GM18907 (cell line): ENCODE results near the gene PTPRN2.

Experiments used
- ATAC-seq: cut with Tn5 transposase; IDR thresholded peaks from one replicate; pipeline ENCODE4 v1.9.1; 2021; ENCODE audit warnings: mild to moderate bottlenecking, moderate library complexity; ENCODE audit not compliant: unreplicated experiment

PTPRN2 gene

DNA sequence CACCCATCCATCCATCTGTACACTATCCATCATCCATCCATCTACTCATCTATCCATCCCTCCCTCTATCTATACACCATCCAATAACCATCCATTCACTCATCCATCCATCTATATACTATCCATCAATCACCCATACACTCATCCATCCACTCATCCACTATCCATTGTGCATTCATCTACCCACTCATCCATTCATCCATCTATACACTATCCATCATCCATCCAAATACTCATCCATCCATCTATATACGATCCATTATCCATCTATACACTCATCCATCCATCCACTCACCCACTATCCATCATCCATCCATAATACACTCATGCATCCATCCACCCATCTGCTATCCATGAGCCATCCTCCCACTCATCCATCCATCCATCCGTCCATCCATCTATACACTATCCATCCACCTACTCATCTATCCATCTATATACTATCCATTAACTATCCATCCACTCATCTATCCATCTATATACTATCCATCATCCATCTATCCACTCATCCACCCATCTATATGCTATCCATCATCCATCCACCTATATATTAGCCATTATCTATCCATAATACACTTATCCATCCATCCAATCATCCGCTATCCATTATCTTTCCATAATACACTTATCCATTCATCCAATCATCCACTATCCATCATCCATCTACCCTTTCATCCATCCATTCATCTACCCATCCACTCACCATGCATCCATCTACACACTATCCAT, 765.5 kb downstream of the PTPRN2 start:
- no peak for ATAC-seq

DNA sequence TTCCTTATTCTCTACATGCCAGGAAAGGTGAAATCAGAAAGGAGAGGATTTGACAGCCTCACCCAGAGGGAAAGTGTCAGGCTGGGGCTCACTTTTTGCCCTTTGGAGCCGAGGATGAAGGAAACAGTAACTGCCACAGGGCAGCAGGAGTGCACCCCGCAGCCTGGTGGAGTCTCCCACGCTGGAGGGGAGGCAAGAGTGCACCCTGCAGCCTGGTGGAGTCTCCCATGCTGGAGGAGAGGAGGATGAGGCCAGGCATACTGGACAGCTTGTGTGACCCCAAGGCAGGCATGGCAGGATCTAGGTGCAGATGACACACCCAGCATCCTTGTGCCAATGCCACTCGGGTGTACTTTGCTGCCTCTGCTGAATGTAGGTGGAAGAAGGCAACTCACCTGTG, 766.8 kb downstream of the PTPRN2 start:
- no peak for ATAC-seq

GRCh38 chr7:157819455-157819807, 768.2 kb downstream of the PTPRN2 start:
- ATAC-seq, result no peak

DNA sequence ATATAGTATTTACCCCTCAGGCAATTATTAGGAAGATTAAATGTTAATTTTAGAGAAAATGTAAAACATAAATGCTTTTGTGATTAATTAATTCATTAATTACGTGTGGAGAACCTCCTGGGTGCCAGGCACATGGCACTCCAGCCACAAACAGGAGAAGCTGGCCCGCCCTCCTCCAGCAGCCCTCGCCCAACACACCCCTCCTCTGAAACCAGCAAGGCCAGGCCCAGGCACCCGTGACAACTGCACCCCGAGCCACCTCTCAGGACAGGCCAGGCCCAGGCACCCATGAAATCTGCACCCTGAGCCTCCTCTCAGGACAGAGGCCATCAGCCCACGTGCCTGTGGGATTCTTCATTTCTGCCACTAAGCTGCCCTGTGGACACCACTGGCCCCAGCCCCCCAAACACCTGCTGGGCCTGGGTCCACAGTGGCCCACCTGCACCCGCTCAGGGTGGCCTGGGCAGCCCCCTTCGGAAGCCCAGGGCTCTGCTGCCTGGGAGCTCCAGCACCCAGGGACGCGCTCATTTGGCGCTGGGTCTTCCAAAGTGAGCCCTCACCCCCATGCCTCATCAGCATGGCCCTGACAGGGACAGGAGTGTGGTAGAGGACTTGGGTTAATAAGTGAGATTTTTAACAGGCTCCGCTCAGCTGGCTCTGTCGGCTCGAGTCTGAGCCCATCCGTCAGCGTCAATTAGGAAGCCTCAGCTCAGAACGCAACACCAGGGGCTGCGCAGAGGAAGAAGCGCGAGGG, 768.7 kb downstream of the PTPRN2 start:
- no peak for ATAC-seq

- ATAC-seq, result no peak
Measured at GRCh38 chr7:157817944-157818700, 769.5 kb downstream of the PTPRN2 start.

GRCh38 chr7:157817433-157817832, 770.2 kb downstream of the PTPRN2 start:
- ATAC-seq, result no peak

- no peak for ATAC-seq
Measured at GRCh38 chr7:157816526-157817250, 770.9 kb downstream of the PTPRN2 start.

- ATAC-seq, result no peak
Measured at GRCh38 chr7:157816086-157816485, 771.5 kb downstream of the PTPRN2 start.

DNA sequence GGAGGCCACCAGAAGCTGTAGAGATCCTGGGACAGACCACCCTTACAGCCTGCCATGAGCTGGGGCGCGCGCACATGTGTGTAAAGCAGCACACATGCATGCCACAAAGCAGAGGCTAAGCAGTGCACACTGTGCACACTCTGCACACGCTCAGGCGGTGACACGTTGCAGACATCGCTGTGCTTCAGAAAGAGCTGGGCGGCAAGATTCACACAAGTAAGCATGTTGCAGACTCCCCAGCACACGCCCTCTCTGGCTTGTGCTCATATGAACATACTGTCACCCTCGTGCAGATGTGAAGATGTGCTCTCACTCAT, 772.0 kb downstream of the PTPRN2 start:
- ATAC-seq, result no peak

DNA sequence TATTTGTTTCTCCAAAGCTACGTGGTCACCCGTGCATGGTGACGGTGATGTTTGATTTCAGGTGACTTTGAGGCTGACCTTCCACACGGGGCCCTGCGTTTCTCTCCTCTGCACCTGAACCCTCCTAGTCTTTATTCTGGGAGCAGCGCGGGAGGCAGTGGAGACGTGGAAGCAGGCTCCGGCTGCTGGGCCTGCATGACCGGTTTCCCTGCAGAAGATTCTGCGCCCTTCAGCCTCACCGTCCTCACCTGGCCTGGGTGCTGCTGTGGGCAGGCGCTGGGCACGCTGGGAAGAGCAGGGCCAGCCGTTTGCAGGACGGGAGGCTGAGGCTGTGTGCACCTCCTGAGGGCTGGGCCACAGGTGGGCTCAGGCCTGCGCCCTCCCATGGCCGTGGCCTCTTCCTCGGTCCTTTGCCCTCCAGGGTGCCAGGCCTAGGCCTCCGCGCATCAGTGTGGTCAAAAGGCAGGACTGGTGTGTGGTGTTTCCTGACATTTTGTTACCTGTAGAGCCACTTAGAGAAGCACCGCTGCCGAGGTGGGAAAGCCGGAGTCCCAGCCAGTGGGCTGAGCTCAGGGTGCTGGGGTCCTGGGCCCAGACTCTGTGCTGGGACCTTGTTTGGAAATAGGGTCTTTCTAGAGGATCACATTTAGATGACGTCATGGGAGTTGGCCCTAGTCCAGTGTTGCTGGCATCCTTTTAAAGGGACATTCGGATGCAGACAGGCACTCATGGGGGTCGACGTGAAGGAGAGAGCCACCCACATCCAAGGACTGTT, 772.5 kb downstream of the PTPRN2 start:
- no peak for ATAC-seq

DNA sequence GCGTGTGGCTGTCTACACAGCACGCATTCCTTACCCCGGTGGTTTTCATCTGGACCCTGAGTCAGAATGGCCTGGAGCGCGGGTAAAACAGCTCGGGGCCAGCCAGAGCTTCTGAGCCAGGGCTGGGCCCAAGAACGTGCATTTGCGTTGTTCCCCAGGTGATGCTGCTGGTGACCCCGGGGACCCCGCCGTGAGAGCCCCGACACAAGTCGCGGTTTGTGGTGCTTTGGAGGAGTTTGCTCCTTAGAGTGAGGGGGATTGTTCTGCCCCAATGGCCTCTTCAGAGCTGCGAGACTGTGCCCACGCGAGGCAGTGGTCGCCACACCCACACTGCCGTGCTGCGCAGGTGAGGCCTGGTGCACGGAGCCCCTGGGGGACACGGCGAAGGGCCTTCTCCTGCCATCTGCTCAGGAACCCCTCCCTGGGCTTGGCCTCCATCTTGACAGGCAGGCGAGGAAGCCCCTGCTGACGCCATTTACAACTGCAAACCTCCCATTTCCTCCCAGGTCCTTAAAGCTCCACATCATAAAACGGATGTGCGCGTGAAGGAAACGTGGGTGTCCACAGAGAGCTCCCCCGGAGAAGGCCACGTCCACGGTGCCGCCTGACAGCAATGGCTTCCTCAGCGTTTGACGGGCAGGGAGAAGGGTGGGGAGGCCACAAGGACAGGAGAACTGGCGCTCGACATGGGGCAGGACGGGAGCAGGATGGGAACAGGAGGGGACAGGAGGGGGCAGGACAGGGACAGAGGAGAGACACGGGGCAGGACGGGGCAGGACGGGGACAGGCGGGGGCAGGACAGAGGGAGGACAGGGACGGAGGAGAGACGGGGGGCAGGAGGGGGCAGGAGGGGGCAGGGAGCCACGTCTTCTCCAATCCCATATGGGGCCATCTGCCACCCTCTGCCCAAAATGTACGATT, 773.6 kb downstream of the PTPRN2 start:
- ATAC-seq, result no peak

GRCh38 chr7:157813053-157813452, 774.6 kb downstream of the PTPRN2 start:
- ATAC-seq, result no peak

GRCh38 chr7:157811946-157812345, 775.7 kb downstream of the PTPRN2 start:
- ATAC-seq, result no peak

DNA sequence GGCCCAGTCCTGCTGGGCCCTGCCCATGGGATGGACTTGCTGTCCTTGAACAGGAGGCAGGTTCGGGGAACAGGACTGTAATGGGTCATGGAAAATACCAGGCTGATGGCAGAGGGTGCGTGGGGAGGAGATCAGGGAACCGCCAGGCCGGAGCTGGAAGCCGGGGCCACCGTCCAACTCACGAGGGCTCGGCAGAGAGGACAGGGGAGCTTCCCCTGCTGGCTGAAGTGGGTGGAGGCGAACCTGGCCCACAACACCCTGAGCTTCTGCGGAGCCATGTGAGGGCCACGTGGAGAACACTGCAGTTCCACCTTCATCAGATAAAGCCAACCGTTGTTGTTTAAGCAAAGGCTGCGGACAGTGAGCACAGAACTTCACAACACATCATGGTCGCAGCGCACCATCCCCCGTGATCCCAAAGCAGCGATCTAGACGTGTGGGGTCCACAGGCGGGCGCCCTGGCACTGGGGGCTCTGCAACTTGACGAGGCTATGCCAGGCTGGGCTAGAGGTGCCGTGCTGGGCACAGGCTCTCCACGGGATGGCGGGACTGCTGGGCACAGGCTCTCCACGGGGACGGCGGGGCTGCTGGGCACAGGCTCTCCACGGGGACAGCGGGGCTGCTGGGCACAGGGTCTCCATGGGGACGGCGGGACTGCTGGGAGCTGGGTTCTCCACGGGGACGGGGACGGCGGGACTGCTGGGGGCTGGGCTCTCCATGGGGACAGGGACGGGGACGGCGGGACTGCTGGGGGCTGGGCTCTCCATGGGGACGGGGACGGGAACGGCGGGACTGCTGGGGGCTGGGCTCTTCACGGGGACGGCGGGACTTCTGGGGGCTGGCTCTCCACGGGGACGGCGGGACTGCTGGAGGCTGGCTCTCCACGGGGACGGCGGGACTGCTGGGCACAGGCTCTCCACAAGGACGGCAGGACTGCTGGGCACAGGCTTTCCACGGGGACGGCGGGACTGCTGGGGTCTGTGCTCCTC, 777.5 kb downstream of the PTPRN2 start:
- no peak for ATAC-seq

GRCh38 chr7:157809154-157809862, 778.3 kb downstream of the PTPRN2 start:
- no peak for ATAC-seq

- no peak for ATAC-seq
Measured at GRCh38 chr7:157808042-157808441, 779.6 kb downstream of the PTPRN2 start.

- ATAC-seq, result no peak
Measured at GRCh38 chr7:157807510-157807909, 780.1 kb downstream of the PTPRN2 start.

- no peak for ATAC-seq
Measured at GRCh38 chr7:157806711-157807110, 780.9 kb downstream of the PTPRN2 start.
